GM18508 (cell line): ENCODE results near the gene IDH3A.

Source experiments
- ATAC-seq: cut with Tn5 transposase; IDR thresholded peaks from one replicate; pipeline ENCODE4 v1.9.1; 2021; ENCODE audit warnings: moderate number of reproducible peaks; ENCODE audit not compliant: insufficient read depth, unreplicated experiment

IDH3A gene

GRCh38 chr15:78200276-78200930 lies 51.2 kb downstream of the IDH3A start:
- no peak for ATAC-seq

GRCh38 chr15:78201281-78202190 lies 52.4 kb downstream of the IDH3A start:
- ATAC-seq = no peak

GRCh38 chr15:78203346-78204225 lies 54.4 kb downstream of the IDH3A start:
- ATAC-seq = no peak

DNA sequence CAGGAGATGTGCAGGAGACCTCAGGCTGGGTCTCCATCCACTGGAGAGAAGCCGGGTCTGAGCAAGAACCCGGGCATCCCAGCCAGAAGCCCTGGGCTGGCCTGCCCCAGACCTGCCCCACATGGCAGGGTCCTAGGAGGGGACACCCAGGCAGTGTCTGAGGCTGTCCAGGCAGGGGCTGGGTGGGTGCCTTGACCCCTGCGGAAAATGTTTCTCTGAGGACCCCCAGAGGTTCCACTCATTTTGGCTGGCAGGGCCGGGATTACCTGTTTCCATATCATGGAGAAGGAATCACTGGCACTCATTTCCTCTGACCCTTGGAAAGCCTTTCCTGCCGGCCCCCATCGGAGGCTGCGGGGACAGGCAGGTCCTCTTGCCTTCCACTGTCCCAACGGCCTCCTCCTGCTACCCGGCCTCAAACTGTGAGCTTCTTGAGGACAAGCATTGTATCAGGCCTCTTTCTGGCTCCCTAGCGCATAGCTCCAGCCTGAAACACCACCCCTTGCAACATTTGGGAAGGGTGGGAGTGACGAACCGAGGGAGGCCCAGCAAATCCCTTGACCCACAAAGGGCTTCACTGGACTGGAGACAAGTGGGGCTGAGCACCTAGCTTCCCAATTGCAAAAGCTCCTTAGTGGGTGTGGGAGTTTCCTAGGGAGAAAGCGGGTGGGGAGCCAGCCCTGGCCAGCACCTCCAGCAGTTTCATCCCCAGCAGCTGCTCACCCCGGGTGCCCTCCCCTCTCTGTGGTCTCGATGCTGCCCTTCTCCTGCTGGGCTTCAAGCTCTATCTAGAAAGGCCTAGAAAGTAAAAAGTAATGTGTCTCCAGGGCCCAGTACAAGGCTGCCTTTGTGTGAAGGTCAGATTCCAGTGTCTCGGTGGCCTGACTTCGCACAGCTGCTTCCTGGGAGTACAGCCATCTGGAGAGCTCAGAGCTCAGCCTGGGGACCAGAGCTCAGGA lies 55.5 kb downstream of the IDH3A start:
- ATAC-seq = no peak

GRCh38 chr15:78205337-78205736 lies 56.2 kb downstream of the IDH3A start:
- ATAC-seq = no peak

DNA sequence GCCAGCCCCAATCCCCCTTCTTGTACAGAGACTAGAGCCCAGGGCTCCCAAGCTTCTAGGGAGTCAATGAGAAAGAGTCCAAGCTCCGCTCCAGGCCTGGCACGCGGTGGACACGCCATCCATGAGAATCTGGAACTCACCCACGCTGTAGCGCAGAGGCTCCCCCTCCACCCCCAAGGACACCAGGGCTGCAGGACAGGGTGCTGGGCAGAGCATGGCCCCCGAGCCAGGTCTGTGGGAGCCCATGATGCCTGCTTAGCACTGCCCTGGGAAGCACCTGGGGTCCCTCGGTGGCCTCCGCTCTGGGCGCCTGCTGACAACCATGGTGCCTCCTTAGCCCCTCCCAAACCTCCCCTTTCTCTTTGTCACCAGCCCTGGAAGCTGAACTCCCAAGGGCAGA lies 56.7 kb downstream of the IDH3A start:
- ATAC-seq = no peak

- ATAC-seq = no peak
Observed at GRCh38 chr15:78206326-78207109, 57.4 kb downstream of the IDH3A start.

DNA sequence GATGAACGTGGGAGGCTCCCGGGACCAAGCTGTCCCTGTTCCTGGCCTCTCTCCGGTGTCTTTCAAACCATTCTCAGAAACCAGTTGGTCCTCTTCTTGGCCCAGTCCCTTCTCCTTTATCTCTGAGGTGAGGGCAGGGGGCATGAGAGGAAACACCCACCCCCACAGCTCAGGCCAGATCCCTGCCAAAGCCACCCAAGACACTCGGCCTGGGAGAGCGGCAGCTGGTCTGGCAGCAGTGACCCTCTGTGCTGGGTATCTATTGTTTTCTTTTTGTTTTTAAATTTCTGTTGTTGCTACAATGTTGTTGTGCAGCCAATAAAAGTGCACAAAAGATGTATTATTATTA lies 57.9 kb downstream of the IDH3A start:
- no peak for ATAC-seq

DNA sequence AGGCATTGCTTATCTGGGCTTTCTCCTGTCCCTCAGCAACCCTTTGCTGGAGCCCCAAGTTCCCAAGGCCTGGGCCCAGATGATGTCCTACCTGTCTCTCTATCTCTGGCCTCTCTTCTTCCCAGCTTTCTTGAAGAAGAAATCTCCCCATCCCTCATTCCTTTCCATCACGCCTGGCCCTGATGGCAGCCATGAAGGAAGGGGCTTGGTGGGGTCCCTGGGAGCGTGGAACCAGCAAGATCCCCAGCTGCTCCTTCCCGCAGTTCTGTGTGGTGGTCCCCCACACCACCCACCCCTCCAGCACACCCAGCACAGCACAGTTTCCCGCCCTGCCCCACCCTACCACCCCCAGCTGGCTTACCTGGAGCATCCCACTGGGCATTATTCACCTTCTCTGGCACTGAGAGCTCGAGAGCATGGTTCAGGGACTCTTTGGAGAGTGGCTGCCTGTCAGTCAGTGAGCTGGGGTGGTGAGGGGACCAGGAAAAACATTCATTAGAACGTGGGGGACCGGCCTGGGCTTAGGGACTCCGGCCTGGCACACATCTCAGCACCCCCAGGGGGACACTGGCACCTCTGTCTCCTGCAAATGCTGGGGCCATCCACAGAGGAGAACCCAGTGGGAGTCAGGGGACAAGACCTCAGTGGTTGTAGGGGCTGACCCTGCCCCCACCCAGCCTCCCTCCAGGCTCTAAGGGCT lies 58.6 kb downstream of the IDH3A start:
- no peak for ATAC-seq

- ATAC-seq = no peak
Observed at GRCh38 chr15:78208341-78208844, 59.2 kb downstream of the IDH3A start.

DNA sequence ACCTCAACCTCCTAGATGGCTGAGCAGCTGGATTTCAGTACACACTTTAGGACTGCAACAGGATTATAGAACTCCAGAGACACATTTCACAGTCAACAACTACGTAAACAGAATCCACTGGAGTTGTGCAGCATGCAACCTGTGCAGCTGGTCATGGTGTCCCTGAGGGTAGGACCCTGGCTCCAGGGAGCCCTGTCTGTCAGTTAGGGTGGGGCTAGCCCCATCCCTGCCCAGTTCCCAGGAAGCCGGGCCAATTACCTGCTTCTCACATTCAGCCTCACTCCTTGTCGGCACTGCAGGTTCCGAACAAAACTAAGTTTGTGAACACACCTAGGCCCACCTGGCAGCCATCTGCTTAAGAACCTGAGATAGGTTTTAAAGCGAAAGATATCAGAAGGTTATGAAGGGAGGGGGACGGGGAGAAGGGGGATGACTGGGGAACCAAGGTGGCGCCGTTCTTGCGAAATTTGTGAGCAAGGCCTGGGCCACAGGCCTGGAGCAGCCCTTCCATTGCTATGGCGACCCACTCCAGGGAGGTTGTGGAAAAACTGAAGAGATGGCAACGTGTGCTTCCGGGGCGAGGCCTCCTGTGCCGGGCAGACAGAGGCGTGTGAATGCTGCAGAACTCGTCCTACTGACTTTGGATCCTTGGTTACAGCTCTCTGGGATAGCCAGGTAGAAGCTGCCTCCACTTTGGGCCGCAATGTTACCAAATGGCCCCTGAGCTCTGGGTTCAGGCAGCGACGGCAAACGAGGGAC lies 59.9 kb downstream of the IDH3A start:
- no peak for ATAC-seq

- no peak for ATAC-seq
Observed at GRCh38 chr15:78209646-78210348, 60.6 kb downstream of the IDH3A start.

- ATAC-seq = no peak
Observed at GRCh38 chr15:78210349-78210717, 61.2 kb downstream of the IDH3A start.

DNA sequence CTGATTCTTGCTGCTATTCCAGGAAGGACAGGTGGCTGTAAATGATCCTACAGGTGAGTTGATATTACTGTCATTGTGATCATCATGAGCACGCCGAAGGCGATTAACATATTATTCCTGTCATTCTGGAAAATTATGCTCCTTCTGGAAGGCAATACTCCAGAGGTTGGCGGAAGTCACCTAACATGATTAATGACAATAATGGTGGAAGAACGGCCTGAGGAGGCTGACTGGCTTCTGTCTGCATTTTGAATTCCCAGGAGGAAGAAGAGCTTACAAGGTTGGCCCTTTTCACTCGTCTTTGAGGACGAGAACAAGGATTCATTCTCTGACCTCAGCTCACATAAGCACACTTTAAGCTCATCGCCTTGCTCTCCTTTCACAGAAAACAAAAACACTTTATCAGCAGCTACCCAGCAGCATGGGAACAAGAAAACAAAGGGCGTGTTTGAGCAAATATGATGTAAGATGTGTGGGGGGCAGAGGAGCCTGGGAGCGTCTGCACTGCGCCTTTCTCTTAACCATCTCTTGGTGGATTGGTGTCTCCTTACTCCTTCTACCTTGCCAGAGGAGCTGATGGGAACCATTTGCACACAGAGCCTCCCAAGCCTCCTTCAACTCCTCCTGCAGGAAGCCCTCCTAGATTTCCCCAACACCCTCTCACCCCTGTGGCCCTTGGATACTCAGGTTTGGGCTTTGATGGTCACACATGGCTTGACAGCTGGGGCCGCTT lies 62.2 kb downstream of the IDH3A start:
- ATAC-seq = no peak

DNA sequence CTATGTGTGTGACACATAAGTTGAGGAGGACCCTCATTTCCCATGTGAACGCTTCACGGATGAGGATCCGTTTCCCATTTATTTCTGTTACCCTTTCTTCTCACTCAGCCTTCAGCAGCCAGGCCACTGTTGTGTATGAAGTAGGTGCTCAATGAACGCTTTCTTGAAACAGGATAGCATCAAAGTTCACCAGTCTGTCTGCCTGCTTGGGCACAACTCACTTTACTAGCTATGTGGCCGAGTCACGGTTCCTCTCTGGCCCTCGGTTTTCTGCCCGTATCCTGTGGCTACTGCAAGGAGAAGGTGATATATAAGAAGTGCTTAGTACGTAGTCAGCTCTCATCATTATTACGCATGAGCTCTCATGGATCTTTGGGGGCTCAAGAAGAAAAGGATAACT lies 62.8 kb downstream of the IDH3A start:
- ATAC-seq = no peak
